Left colon (tissue), 2 donors: ENCODE data around the gene TRIM36. TPM values are rescaled to one million over a fixed set of nuclear protein-coding genes. Genes with fewer than 3 reads are reported as not detected.

ENCODE experiments used
- ATAC-seq: fragments of 200-7000 bp; cut with Tn5 transposase; one replicate; pipeline ENCODE4 v1.9.1; 2020; ENCODE audit warnings: mild to moderate bottlenecking, moderate library complexity
- DNase-seq, 2 donors: peaks; one replicate each; pipeline ENCODE4 v3.0.0-alpha.2; 2020
- intact Hi-C, 2 donors: fragments of 100-400 bp; cut with DNase I in 1 of 2; cut with micrococcal nuclease in 1 of 2; formaldehyde crosslinking; loops; one replicate each; pipeline versions ENCODE4 v1.11.2 to v1.14.0; 2022; cut with DNase I, micrococcal nuclease
- total RNA-seq, 2 donors: library from RNA; stranded (reverse); fragmentation: NEBNext Ultra II Directional; extraction: Animal tissue kit (Norgen Biotek cat#: 25700); gene quantifications; one replicate each; pipeline ENCODE4 v1.2.1, GENCODE V29; 2021
- donor health status: DM: no; HTN: no; CAD: no.
- donor health status: DM: yes; HTN: yes; CAD: no.

The TRIM36 gene
- total RNA-seq, 2 donors from 2014 or later = 31.3 to 39.8 TPM

- intact Hi-C loops = no loop called here
- DNase-seq (no peak), ATAC-seq (peak; percentile 52)
These were observed 623 bp upstream of the TRIM36 start for GRCh38 chr5:115170134-115170928.

GRCh38 chr5:115168829-115169486 lies 750 bp downstream of the TRIM36 start:
- DNase-seq (peak in 1 of 2 donors; percentile 62), ATAC-seq (peak; percentile 39)
- intact Hi-C loops = no loop called here

GRCh38 chr5:115166744-115167393 lies 2.8 kb downstream of the TRIM36 start:
- intact Hi-C loops = no loop called here
- DNase-seq (no peak), ATAC-seq (no peak)

- intact Hi-C loops = no loop called here
- DNase-seq = no peak
- ATAC-seq = no peak
These were observed 3.9 kb downstream of the TRIM36 start for GRCh38 chr5:115165790-115166189.

GRCh38 chr5:115160975-115161475 lies 8.7 kb downstream of the TRIM36 start:
- no peak for DNase-seq
- intact Hi-C loops = no loop called here
- ATAC-seq = no peak

GRCh38 chr5:115151208-115151805 lies 18.4 kb downstream of the TRIM36 start:
- DNase-seq (no peak), ATAC-seq (no peak)
- intact Hi-C loops = no loop called here

GRCh38 chr5:115150512-115150911 lies 19.2 kb downstream of the TRIM36 start:
- intact Hi-C loops = no loop called here
- no peak for DNase-seq
- no peak for ATAC-seq

- ATAC-seq (no peak), DNase-seq (no peak)
- intact Hi-C loops = no loop called here
These were observed 22.7 kb downstream of the TRIM36 start for GRCh38 chr5:115147052-115147451.

GRCh38 chr5:115136294-115136693 lies 33.4 kb downstream of the TRIM36 start:
- intact Hi-C loops = no loop called here

GRCh38 chr5:115132465-115132864 lies 37.2 kb downstream of the TRIM36 start:
- DNase-seq (no peak), ATAC-seq (no peak)
- intact Hi-C loops = no loop called here

More at GRCh38 chr5:115136294-115136693, 33.4 kb downstream of the TRIM36 start:
- DNase-seq (no peak), ATAC-seq (no peak)

GRCh38 chr5:115126303-115126702 lies 43.4 kb downstream of the TRIM36 start:
- ATAC-seq = no peak
- intact Hi-C loops = no loop called here
- no peak for DNase-seq

GRCh38 chr5:115124741-115125140 lies 45.0 kb downstream of the TRIM36 start:
- DNase-seq = no peak
- intact Hi-C loops = no loop called here

GRCh38 chr5:115116001-115116400 lies 53.7 kb downstream of the TRIM36 start:
- ATAC-seq (no peak), DNase-seq (no peak)
- intact Hi-C loops = no loop called here

More at GRCh38 chr5:115124741-115125140, 45.0 kb downstream of the TRIM36 start:
- ATAC-seq = peak; percentile 61

- no peak for DNase-seq
- no peak for ATAC-seq
- intact Hi-C loops = no loop called here
These were observed 59.9 kb downstream of the TRIM36 start for GRCh38 chr5:115109840-115110239.

- intact Hi-C loops = no loop called here
- no peak for DNase-seq
- ATAC-seq = no peak
These were observed 60.4 kb downstream of the TRIM36 start for GRCh38 chr5:115109356-115109755.

GRCh38 chr5:115100319-115100955 lies 69.3 kb downstream of the TRIM36 start:
- intact Hi-C loops = no loop called here
- DNase-seq (peak in 1 of 2 donors; percentile 16), ATAC-seq (no peak)

- ATAC-seq (peak; percentile 88), DNase-seq (peak in 1 of 2 donors; percentile 16)
- intact Hi-C loops = loop anchor here in 1 of 2 donors (5.0 kb wide), 1 partner anchor 149 kb away; no protein-coding TSS in a partner anchor
These were observed 71.5 kb downstream of the TRIM36 start for GRCh38 chr5:115098041-115098702.

- intact Hi-C loops = loop anchor here in 1 of 2 donors (5.0 kb wide), 1 partner anchor 150 kb away; no protein-coding TSS in a partner anchor
- ATAC-seq (no peak), DNase-seq (no peak)
These were observed 72.5 kb downstream of the TRIM36 start for GRCh38 chr5:115097236-115097635.
